Hippocampal formation (tissue), 2 donors: Measurements from ENCODE around the gene BIN1.

Experiments used
- DNase-seq, 2 donors: peaks; one replicate each; lab custom pipeline; 2025; lab: John Stamatoyannopoulos, UW

BIN1 gene

DNA sequence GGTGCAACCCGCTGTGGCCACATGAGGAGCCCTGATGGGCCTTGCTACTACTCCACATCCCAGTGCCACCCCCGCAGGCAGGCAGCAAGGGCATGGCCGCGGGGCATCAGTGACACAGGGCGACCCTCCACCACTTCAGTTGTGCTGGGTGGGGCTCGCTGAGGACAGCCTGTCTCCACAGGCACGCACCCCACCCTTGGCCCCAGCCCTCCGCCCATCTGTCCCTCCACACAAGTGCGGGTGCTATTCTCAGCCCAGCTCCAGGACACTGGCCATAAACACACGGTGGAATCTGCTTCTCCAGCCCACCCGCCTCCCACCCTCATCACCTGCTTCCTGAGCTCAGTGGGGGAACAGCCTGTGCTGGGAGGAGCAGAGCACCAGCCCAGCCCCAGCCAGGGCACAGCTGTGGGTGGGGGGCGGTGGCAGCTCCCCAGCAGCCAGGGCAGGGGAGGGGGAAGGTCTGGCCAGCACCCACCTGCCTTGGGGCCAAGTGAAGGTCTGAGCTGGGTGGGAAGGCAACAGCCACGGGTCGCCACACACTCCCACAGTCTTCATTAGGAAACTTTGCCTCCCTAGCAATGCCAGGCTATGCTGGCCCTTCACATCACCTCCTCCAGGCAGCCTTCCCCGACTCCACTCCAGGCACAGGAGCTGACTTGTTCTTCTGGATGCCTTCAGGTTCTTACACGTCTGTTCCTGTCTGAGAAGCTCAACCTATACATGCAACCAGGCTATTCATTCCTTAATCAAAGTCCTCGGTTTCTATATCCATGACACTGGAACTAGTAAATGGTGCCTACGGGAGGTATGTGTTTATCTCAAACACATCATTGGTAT lies 16.5 kb downstream of the BIN1 start:
- no peak for DNase-seq

DNA sequence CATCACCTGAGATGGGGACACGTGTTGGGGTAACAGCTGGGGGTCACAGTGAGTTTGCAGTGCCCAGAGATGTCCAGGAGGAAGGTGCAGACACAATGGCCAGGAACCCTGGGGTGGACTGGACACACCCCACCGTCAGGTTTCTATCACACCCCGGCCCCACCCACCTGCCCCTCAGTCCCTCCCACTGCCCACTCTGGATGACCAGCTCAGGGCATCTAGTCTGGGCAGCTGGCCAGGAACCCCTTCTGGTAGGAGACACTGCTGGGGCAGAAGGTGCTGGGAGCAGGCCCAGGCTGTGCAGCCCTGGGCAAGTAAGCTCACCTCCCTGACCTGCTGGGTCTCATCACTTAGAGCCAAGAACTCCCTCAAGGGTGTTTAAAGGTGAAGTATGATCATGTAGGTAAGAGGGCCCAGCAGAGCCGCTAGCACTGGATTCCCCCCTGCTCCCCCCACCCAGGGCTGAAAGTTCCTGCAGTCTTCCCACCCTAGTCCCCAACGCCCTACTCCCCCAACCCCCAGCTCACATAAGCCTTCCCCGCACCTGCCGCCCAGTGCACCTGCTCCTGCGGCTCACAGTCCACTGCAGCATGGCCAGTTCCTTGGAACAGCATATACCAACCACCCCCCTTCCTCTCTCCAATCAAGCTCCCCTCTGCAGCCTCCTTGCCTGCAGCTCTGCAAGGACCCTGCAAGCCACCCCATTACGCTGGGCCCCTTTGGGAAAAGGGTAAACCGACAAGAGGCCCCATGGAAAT lies 17.3 kb downstream of the BIN1 start:
- no peak for DNase-seq

DNA sequence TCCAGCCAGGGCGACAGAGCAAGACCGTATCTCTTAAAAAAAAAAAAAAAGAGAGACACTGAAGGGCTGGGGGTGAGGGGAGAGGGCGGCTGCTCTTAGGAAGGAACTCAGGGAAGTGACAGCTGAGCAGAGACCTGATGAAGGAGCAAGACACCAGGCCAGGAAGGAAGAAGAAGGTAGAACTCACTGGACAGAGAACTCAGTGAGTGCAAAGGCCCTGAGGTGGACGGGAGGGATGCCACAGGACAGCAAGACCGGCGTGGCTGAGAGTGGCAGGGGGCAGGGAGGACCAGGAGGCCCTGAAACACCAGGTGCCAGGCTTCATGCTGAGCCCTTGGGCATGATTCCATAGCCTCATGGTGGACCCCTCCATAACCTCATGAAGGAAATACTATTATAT lies 18.2 kb downstream of the BIN1 start:
- DNase-seq, result no peak

DNA sequence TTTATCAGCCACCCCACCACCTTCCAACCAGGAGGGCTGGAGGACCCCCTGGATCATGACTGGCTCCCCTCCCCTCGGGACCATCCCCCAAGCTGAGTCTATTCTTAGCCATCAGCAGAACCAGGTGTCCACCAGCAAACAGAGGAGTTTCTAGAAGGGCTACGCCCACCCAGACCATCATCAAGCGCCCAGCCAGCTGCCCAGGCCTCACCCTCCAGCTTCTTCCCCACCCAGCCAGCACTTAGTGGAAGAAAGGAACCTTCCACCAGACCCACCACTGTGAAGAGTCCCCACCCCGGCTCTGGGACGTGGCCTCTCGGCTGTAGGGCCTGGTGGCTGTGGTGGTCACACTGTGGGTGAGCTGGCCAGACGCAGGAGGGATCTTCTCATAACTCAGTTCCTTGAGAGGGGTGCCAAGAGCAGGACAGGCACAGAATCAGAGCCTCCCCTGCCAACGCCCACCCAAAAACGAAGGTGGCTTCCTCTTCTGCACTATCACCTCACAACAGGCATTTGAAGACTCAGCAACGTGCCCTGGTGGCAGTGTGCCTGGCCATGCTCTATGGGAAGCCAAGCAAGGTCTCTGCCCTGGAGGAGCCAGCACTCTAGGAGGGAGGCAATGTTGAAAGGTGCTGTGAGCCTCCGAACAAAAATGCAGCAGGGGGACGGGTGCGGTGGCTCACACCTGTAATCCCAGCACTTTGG lies 19.0 kb downstream of the BIN1 start:
- no peak for DNase-seq

DNA sequence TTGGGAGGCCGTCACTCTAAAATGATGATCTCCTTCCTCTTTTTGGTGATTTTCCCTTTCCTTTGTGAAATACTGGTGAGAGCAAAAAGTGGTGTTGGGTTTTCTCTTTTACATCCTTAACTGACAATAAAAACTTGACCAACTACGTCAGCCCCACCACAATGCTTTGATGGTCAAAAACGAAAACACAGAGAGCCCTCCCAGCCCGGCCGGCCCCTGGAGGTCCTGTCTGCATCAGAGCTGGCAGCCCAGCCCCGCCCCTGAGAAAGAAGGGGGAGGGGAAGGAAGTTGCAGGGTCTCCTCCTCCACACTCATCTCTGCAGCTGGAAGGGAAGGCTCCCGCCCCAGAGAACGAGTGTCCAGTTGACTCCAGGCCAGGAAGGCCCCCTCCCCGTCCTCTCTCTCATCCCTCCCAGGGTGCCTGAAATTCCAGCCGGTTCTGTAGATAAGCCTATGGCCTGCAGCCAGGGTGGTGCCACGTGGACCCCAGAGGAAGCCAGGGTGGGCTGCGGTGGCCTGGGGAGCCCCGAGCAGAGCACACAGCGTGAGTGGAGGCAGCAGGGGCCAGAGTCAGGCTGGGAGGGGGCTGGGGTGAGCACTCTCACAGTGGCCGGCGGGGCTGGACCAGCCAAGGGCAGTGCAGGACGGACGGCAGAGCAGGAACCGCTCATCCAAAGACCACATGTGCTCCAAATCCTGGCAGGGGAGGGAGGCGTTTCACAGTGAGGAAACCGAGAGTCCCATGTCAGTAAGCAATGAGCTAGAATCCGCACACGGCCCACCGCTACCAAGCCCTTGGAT lies 19.8 kb downstream of the BIN1 start:
- no peak for DNase-seq

DNA sequence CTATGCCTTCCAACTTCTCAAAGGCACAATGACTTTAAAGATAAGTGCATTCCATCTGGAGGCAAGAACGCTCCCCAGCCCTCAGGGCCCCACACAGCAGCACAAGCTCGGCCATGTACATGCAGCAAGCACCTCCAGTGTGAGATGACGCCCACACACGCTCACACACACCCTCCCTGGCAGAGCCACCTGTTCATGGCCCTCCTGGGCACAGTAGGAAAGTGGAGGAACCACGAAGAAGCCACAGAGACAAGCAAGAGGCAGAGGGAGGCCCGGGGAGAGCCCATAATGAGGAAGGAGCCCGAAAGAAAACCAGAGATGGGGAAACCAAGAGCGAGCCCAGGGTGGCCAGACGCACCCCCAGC lies 21.7 kb downstream of the BIN1 start:
- DNase-seq, result no peak

DNA sequence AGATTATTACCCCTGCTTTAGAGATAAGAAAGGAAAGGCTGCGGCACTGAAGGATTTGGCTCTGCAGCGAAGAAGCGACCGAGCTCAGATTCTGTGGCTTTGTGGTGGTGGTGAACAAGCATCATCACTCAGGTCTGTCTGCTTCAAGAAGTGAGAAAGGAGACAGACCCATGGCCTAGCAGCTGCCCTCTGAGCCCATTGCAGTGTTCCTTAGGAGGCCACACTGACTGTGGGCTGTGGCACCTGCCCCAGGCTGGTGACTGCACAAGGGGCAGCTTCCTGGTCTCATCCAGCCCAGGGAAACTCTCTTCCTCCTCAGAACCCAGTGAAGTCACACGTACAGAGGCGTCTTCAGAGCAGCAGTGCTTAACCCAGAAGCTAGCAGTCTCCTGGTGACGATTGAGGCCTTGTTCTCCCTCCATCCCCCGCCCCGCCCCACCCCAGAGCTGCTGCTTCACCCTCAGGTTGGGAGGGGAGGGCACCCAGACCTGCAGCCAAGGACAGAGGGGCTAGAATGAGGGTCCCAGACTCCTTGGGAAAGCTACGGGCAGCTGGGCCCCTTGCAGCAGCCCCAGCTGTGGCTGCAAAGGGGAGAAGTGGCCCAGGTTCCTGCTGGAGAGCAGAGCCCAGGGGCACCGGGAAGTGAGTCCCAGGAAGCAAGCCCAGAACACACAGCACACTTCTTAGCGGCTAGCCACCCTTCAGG lies 22.2 kb downstream of the BIN1 start:
- no peak for DNase-seq

DNA sequence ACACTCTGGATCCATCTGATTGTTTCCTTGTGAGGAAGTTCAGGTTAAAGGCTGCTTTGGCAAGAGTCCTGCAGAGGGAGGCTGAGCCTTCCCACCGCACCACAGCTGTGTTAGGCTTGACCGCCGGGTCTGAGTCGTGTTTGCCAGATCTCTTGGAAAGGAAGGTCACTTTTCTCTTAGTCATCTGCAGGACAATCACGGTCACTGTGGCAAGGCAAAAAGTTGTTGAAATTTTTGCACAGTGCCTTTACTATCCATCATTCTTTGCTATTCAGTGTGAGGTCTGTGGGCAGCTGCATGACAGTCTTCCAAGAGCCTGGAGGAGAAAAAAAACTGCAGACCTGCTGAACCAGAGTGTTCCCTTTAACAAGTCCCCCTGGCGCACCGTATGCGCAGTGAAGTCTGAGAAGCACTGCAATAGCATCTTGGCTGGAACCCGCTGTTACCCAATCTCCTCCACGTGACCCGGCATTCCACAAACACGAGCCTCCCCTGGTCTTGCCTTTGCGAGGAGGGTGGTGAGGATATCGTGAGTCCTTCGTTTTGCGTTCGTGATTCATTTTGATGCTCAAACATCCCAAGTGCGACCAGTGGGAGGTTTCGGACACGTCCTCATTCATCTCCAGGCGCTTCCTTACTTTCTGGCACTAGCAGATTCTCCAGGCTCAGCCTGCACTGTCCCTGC lies 23.0 kb downstream of the BIN1 start:
- DNase-seq, result peak; percentile 58 to 61

DNA sequence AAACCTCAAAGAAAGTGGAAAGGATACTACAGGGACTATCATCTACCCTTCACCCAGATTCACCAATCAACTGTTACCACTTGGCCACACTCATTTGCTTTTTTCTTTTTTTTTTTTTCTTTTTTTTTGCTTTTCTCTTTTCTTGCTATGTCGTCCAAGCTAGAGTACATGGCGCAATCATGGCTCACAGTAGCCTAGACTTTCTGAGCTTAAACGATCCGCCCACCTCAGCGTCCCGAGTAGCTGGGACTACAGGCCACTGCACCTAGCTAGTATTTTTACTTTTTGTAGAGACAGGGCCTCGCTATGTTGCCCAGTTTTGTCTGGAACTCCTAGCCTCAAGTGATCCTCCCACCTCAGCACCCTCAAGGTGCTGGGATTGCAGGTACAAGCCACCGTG lies 24.0 kb downstream of the BIN1 start:
- DNase-seq, result no peak

DNA sequence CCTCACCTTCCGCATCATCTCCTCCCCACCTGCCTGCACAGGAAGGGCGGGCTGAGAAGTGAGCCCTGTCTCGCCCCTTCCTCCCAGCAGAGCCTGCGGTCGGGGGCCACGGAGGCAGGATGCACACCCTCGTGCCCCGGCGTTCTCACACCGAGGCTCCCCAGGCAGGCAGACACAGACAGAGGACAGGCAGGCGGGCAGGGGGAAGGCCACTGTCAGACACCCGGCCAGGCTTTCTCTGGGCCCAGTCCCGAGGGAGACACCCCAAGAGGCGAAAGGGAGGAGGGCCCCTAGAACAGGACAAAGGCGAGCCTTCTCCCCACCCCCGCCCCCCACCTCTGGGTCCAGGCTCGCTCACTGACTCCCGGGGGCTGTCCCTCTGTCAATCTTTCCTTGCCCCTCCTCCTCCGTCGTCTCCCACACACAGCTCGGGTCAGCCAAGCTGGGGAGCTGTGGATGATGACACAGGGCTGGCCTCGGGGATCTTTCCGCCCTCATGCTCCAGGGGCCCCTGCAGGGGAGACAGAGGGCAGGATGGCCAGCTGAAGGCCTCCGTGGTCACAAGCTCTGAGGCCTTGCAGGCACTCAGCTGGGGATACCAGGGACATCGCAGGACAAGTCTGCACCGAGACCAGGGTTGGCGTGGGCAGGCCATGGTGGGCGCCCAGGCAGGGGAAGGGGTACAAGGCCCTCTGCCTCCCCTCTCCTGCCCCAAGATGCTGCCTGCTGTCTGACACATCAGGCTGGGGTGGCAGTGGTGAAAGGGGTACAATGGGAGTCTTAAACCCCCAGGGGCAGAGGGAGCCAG lies 24.9 kb downstream of the BIN1 start:
- DNase-seq, result peak; percentile 79 to 87

DNA sequence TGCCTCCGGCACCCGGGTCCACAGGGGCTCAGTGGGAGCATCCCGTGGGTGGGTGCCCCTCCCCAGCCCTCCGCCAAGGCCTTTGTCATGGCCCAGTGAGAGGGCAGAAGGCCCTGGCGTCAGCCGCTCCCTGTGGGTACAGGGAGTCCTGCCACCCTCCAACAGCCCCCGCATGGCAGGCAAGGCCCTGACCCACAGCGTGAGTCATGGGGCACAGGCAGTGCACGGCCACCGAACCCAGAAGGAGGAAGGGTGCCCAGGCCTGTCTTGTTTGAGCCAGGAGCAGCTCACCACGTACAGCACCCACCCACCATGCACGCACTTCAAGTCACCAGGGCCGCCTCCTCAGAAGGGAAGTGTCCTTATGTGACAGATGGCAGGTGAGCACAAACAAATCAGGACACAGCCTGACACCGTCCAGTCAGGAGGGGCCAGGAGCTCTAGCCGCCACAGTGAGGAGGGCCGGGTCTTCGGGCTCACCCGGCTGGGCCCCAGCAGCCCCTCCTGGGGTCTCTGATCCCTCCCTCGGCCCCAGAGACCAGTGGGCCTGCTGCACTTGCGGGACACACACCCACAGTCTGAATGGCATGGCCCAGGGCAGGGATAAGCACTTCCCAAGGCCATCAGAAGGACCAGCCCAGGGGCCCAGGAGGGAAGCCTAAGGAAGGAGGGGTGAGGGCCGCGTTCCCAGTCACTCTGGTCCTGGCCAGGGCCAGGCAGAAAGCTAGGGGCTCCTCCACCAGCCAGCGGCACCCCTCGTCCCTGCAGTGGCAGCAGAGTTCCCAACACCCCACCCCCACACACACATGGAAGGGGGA lies 25.8 kb downstream of the BIN1 start:
- DNase-seq, result no peak

DNA sequence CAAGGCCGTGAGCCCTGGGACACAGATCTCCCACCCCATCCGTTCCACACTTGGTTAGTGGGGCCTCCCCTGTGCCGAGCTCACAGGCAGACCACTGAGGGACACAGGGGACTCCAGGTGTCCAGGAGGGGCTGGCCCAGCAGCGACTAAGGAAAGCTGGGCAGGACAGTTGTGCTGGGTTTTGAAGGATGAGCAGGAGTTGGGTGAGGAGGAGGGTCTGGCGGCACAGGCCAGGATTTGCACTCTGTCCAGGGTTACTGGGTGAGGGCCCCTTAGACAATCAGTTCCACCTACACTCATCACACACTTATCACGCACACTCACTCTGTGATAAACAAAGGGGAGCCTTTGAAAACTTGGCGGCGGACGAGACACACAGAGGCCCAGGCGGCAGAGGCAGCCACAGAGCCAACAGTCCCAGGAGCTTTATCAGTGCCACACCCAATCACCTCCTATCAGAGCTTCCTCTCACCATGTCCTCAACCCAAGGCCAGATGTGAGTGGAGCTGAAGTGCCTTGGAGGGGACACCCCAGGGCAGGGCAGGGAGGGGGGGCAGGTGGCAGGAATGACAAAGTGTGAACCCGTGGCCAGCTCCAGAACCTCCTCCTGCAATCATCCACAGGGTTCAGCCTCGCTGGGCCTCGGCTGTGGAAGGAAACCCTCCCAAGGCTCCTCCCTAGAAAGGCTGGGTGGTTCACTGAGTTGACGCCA lies 26.6 kb downstream of the BIN1 start:
- no peak for DNase-seq

DNA sequence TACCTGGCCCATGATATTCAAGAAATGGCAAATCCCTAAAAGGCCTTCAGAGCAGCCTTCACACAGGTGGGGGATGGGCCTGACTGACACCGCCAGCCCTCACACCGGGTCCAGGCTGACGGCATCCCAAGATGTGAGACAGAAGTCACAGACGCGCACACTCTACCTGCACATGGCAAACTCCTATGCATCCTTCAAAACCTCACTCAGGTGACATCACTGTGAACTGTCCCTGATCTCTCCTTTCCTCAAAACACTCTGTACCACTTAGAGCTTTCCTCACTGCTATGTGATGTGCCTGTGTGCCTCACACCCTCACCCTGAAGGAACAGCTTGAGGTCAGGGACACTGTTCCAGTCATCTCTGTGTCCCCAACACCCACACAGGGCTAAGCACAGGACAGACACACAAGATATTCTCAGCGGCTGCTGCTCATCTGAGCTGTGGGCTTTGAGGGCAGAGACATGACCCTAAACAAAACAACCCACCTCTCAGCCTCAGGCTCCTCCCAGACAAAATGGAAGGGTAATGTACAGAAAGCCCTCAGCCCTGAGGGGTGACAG lies 27.5 kb downstream of the BIN1 start:
- DNase-seq, result no peak

DNA sequence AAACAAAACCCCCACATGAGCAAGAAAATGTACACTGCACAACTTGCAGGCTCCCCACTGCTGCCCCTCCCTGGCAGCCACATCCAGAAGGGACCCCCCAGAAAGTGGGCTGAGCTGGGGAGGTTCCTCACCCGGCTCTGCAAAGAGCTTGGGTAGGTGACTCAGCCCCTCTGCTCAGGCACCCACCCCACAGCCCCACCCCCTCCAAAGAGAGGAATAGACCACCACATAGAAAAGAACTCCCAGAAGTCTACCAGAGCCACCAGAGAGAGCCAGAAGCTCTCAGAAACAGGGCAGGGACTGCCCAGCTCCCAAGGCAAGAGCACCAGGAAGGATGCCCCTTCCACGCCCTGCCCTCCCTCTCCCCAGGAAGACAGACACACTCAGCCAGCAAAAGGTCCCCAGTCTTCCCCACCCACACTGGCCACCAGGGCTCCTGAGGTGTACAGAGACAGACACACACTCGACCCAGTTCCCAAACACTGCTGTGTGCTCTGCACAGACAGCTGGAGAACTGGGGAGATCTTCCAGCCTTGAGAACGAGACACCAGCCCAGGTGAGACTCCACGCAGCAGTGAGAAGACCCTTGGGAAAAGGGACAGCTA lies 28.2 kb downstream of the BIN1 start:
- no peak for DNase-seq

DNA sequence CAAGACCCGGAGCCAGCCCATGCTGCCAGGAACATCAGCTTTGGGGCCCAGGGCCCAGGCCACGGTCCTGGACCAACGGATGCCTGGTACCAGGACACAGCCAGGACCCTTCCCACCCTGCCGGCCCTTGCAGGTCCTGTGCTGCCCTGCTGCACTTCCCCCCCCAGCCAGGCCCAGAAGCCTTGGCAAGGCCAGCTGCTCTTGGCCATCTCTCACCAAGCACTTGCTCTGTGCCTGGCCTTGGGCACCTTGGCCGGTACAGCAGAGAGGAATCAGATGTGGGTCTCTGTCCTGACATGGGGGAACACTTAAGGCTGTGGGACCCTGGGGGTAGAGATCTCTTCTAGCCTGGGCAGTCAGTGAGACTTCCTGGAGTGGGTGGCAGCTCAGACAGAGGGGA lies 28.9 kb downstream of the BIN1 start:
- DNase-seq, result peak in 1 of 2 donors; percentile 23

DNA sequence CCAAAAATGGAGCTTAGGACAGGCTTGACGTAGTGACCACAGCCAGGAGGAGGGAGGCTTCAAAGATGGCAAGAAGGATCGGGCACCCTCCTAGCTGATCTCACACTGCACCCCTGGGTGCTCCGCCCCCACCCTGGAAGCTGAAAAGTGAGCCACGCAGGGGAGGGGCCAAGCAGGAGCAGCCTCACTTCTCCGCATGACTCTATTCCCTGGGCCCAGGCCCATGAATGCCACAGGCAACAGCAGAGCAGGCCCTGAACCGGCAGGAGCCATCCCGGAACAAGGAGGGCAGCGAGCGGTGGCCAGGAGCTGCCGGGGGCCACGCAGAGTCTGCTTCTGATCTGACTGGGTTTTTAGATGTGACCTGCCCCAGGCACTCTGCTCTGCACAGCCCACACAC lies 30.0 kb downstream of the BIN1 start:
- no peak for DNase-seq

DNA sequence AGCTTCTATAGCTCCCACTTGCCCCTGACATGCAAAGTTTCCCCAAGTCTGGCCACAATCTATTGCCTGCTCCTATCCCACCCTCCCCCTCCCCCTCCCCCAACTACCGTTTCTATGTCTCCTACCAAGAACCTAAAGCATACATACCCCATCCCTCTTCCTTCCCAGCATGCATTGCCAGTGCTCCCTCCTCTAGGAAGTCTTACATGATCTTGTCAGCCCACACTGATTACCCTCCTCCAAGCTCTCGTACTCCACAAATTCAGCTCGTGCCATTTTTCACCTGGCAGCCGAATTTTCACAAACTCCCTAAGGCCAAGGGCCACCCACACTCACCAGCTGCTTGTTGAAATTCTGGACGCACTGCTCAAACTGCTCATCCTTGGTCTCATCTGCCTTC lies 30.7 kb downstream of the BIN1 start:
- DNase-seq, result no peak

DNA sequence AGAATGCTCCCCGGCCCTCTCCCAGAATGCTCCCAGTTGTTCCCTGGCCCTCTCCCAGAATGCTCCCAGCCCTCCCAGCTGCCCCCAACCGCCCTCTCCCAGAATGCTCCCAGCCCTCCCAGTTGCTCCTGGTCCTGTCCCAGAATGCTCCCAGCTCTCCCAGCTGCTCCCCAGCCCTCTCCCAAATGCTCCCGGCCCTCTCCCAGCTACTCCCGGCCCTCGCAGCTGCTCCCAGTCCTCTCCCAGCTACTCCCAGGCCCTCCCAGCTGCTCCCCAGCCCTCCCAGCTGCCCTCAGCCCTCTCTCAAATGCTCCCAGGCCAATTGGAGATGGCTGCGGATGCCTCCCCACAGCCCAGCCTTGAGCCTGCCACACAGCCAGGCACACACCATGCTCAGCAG lies 31.1 kb downstream of the BIN1 start:
- DNase-seq, result no peak
